ENCODE measurements around the gene GABRB3.
"Not testable (repeated sequence)": the region's sequence is repeated elsewhere in the genome, so short reads cannot be mapped to it uniquely, and the experiment has no call there.

The GABRB3 gene

DNA sequence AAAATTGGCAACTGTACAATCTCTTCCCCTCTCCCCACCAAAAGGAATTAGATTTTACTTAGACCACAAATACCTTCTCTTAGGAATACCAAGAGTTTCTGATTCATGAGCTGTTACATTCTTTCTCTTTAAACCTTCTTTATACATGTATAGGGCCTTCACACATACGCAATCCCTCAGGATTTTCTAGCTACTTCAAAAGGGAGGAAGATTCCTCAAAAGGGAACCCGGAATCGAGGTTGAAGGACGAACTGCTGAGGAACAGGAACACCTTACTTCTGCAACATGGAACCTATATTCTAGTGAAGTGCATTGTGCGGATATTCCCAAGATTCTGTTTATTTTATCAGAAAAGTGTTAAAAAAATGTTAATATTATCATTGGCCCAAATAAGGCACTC lies 52.3 kb downstream of the GABRB3 start:
- Histone ChIP-seq H3K4me3 (ENCODE audit: low read depth, low read length) (no peak overlapping the region), H3K79me2 (no peaks in the 10 kb centered on the region)

DNA sequence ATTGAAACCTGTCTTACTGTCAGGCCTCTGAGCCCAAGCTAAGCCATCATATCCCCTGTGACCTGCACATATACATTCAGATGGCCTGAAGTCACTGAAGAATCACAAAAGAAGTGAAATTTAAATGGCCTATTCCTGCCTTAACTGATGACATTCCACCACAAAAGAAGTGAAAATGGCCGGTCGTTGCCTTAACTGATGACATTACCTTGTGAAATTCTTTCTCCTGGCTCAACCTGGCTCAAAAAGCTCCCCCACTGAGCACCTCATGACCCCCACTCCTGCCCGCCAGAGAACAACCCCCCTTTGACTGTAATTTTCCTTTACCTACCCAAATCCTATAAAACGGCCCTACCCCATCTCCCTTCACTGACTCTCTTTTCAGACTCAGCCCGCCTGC lies 53.0 kb downstream of the GABRB3 start:
- H3K79me2 ChIP-seq; H3K4me1 ChIP-seq; H3K27me3 ChIP-seq (ENCODE audit: control insufficient read depth, insufficient read depth, low read length); H3K4me2 ChIP-seq (ENCODE audit: low read length); H3K27ac ChIP-seq; H3K9me3 ChIP-seq (ENCODE audit: control insufficient read depth, low read length); H3K4me3 ChIP-seq (ENCODE audit: low read depth, low read length); H3K9ac ChIP-seq; H3K36me3 ChIP-seq (ENCODE audit: control insufficient read depth, insufficient read depth, low read length); H2AFZ ChIP-seq: not testable (repeated sequence)

More for the DNA sequence above, 52.3 kb downstream of the GABRB3 start:
- no peaks in the 10 kb centered on the region for H3K36me3 ChIP-seq (ENCODE audit: control insufficient read depth, insufficient read depth, low read length)
- H3K4me2 ChIP-seq (ENCODE audit: low read length): no peak overlapping the region
- no peaks in the 10 kb centered on the region for H3K27me3 ChIP-seq (ENCODE audit: control insufficient read depth, insufficient read depth, low read length)
- no peaks in the 10 kb centered on the region for H3K9me3 ChIP-seq (ENCODE audit: control insufficient read depth, low read length)
- H3K27ac ChIP-seq: no peak overlapping the region
- H2AFZ ChIP-seq: no peak overlapping the region
- TF ChIP-seq, protein P1, sequence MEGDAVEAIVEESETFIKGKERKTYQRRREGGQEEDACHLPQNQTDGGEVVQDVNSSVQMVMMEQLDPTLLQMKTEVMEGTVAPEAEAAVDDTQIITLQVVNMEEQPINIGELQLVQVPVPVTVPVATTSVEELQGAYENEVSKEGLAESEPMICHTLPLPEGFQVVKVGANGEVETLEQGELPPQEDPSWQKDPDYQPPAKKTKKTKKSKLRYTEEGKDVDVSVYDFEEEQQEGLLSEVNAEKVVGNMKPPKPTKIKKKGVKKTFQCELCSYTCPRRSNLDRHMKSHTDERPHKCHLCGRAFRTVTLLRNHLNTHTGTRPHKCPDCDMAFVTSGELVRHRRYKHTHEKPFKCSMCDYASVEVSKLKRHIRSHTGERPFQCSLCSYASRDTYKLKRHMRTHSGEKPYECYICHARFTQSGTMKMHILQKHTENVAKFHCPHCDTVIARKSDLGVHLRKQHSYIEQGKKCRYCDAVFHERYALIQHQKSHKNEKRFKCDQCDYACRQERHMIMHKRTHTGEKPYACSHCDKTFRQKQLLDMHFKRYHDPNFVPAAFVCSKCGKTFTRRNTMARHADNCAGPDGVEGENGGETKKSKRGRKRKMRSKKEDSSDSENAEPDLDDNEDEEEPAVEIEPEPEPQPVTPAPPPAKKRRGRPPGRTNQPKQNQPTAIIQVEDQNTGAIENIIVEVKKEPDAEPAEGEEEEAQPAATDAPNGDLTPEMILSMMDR (IDR thresholded peaks at IDR 0.05): no peak
- no peak overlapping the region for H3K9ac ChIP-seq
- no peaks in the 10 kb centered on the region for H3K4me1 ChIP-seq

DNA sequence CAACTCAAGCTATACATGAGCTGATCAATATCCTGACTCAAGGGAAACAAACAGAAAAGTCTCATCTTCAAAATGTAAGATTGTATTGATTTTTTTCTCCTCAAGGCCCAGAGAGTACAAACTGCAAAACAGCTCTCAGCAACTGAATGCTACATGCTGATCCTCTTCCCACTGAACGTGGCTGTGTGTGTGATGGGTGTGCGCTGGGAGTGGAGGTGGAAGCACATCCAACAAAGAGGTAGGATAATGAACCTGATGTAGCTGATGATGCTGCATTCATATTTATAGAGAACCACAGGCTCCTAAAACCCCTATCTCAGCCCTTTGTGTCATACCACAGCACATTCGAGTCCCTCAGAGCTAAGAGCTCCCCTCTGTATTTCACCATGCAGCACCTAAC lies 56.8 kb downstream of the GABRB3 start:
- no peaks in the 10 kb centered on the region for H3K4me1 ChIP-seq
- no peak overlapping the region for H3K27ac ChIP-seq
- TF ChIP-seq, protein P1 (IDR thresholded peaks at IDR 0.05): no peak
- H3K36me3 ChIP-seq (ENCODE audit: control insufficient read depth, insufficient read depth, low read length): no peaks in the 10 kb centered on the region
- no peak overlapping the region for H3K4me2 ChIP-seq (ENCODE audit: low read length)
- H3K4me3 ChIP-seq (ENCODE audit: low read depth, low read length): no peak overlapping the region
- no peak overlapping the region for H2AFZ ChIP-seq
- no peak overlapping the region for H3K9ac ChIP-seq
- H3K27me3 ChIP-seq (ENCODE audit: control insufficient read depth, insufficient read depth, low read length): no peaks in the 10 kb centered on the region
- H3K79me2 ChIP-seq: no peaks in the 10 kb centered on the region
- no peaks in the 10 kb centered on the region for H3K9me3 ChIP-seq (ENCODE audit: control insufficient read depth, low read length)

DNA sequence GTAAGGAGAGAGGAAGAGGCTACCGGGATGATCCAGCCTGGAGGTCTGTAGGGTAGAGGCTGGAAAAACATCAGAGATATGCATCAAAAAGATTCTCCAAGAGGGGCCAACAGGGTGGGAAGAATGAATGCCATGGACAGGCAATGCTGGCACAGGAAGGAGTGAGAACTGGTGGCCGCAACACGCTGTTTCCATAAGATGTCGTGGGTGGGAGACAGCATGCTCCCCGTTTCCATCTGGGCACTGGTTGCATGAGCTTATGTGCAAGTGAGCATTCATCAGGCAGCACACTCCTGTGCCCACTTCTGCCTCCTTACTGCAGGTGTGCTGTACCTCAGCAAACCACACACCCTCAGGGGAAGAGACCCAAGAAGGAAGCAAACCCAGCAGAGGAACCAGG lies 59.4 kb downstream of the GABRB3 start:
- no peaks in the 10 kb centered on the region for H3K4me1 ChIP-seq
- no peak overlapping the region for H3K4me2 ChIP-seq (ENCODE audit: low read length)
- no peak overlapping the region for H2AFZ ChIP-seq
- TF ChIP-seq, protein P1 (IDR thresholded peaks at IDR 0.05): no peak
- no peak overlapping the region for H3K9ac ChIP-seq
- H3K79me2 ChIP-seq: no peaks in the 10 kb centered on the region
- H3K36me3 ChIP-seq (ENCODE audit: control insufficient read depth, insufficient read depth, low read length): no peaks in the 10 kb centered on the region
- no peaks in the 10 kb centered on the region for H3K27me3 ChIP-seq (ENCODE audit: control insufficient read depth, insufficient read depth, low read length)
- no peak overlapping the region for H3K27ac ChIP-seq
- H3K4me3 ChIP-seq (ENCODE audit: low read depth, low read length): no peak overlapping the region
- no peaks in the 10 kb centered on the region for H3K9me3 ChIP-seq (ENCODE audit: control insufficient read depth, low read length)

DNA sequence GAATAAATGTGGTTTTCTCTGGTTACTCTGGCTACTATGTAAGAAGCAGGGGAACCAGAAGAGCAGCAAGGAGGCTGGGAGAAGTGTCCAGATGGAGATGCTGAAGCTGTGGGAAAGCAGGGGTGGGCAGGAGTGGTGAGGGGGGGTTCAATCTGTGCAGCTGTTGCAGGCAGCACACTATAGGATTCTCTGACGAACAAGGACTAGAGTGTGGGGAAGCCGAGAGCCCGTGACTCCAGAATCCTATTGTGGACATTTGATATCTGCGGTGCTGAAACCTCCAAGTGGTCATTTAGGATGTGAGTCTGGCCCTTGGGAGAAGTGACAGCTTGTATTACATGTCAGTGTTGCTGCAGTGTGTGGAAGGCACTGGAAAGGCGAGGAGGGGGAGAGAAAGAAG lies 60.5 kb downstream of the GABRB3 start:
- Histone ChIP-seq H3K36me3 (ENCODE audit: control insufficient read depth, insufficient read depth, low read length) (no peaks in the 10 kb centered on the region), H3K9ac (no peak overlapping the region), H3K9me3 (ENCODE audit: control insufficient read depth, low read length) (no peaks in the 10 kb centered on the region), H2AFZ (no peak overlapping the region), H3K4me3 (ENCODE audit: low read depth, low read length) (no peak overlapping the region), H3K27me3 (ENCODE audit: control insufficient read depth, insufficient read depth, low read length) (no peaks in the 10 kb centered on the region), H3K4me1 (no peaks in the 10 kb centered on the region), H3K27ac (no peak overlapping the region), H3K4me2 (ENCODE audit: low read length) (no peak overlapping the region), H3K79me2 (no peaks in the 10 kb centered on the region)
- TF ChIP-seq, protein P1 (IDR thresholded peaks at IDR 0.05): no peak
